SH-SY5Y (cell line): ENCODE measurements around the gene SLC37A1.

Experiments
- GATA2 ChIP-seq: IDR thresholded peaks from 2 replicates; pipeline ENCODE4 v1.6.1; 2011; ENCODE audit warnings: mild to moderate bottlenecking, low read depth, low read length
- GATA3 ChIP-seq: IDR thresholded peaks from 2 replicates; pipeline ENCODE4 v1.6.1; 2011; ENCODE audit warnings: low read depth, mild to moderate bottlenecking, low read length, moderate library complexity

DNA sequence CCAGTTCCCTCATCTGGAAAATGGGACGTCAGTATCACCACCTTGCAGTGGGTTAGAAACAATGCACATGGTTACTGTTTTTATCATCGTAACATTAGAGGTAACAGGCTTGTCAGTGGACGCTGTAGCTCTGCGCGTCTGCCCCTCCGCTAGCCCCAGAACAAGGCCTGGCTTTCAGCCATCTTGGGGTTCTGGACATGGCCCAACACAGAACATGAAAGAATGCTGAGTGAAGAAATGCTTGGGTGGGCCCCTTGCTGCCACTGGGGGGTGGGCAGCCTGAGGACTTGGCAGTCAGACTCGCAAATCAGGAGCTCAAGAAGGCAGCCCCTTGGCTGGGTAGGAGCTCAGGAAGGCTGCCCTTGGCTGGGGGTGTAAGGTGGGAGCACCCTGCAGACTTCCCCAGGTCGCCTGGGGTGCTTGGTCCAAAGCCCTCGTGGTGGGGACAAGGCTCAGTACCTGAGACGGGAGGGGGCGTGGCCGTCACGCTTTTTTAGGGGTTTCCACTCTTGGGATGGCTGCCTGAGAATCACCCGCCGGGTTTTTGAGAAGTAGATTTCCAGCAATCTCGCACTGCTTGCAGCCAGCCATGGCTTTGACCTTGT is 51.7 kb downstream of the SLC37A1 start:
- TF ChIP-seq GATA2 = no peak
- no peak for TF ChIP-seq GATA3
